ENCODE results near the gene CDT1.
A peak's percentile ranks its signal among the peaks of the same experiment; 100 is the strongest.
"Not testable (repeated sequence)": the region's sequence is repeated elsewhere in the genome, so short reads cannot be mapped to it uniquely, and the experiment has no call there.

The CDT1 gene

DNA sequence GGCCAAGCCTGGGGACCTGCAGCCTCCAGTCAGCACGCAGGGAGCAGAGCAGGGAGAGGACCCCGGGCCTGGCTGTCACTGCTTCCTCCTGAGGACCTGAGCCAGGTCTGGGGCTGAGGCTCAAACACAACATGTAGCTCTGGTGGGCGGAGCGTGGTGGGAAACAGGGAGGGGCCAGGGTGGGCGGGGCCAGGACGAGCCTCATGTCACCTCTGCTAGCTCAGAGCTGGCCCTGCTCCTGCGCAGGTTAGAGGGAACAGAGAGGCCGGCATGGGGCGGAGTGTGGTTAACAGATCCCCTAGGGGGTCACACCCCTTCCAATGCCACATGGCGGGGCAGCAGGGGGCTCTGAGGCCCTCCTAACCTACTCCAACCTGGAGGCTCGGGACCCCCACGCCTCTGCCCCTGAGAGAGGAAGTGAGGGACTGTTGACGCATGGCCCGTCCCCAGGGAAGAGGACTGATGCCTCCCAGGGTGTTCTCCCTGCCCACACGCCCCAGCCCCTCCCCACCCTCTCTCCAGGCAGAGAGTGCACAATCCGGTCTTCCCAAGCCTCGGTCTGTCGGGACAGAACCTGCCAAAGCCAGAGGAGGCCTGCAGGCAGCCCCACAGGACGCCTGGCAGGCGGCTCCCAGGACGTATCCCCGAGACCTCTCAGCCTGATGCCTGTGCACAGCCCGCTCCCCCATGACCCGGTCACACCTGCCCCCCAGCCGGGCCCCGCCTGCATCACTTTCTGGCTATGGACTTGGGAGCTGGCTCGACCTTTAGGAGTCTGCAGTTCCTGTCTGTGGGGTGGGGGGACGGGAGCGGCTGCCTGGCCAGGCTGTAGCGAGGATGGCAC is 33.8 kb upstream of the CDT1 start:
- DNase-seq, result no peak

DNA sequence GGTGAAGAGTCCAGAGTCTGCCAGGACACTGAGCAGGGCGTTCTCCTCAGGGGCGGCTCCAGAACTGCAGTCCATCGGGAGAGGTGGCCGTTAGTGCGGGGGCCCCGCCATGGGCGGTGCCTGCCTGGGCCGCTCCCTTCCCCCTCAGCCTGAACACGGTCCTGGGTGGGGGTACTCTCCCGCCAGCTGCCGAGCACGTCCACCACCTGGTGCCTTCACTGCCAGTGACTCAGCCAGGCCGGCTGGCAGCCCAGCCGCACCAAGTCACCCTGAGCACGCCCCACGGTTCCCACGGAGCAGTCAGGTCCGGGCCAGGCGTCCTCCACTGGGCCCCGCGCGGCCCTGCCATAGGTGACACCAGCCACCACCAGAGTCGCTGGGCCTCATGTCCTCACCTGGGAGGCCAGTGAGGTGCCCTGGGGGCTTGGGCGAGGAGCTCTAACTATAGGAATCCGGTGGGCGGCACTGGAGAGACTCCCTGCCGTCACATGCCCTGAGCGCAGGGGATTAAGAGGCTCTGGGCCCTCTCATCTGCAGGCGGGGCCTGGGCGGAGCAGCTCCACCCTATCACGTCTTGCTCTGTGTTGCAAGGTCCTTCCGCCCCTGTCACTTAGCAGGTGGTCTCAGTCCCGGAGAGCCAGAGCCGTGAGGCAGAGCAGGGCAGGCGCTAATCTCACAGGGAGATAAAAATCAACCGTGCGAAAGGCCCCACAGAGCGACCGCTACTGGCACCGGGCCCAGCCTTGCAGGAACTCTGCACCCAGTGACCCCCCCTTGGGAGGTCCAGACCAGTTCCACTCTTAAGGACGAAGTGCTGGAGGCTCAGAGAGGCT is 32.9 kb upstream of the CDT1 start:
- DNase-seq, result peak in 1 of 2 donors; percentile 32

DNA sequence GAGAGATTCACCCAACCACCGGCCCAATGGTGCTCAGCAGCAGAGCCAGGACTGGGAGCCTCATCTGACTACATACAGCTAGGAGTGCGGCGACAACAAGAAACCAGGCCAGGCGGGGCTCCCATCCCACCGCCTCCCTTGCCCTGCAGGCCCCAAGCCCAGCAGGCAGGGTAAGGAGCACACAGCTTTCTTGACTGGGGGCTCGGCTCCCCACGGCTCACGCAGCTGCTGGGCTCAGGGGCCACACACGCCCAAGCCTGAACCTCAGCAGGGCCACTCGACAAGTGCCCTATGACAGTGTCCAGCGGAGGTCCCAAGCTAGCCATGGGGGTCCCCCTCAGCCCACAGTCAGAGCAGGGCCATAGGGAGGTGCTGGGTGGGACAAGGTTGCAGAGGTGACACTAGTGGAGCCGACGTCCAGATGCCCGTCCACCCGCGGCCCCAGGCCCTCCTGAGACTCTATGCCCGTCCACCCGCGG is 32.3 kb upstream of the CDT1 start:
- no peak for DNase-seq

DNA sequence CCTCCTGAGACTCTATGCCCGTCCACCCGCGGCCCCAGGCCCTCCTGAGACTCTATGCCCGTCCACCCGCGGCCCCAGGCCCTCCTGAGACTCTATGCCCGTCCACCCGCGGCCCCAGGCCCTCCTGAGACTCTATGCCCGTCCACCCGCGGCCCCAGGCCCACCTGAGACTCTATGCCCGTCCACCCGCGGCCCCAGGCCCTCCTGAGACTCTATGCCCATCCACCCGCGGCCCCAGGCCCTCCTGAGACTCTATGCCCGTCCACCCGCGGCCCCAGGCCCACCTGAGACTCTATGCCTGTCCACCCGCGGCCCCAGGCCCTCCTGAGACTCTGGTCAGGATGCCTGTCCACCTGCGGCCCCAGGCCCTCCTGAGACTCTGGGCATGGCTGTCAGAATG is 31.8 kb upstream of the CDT1 start:
- not testable (repeated sequence) for DNase-seq

DNA sequence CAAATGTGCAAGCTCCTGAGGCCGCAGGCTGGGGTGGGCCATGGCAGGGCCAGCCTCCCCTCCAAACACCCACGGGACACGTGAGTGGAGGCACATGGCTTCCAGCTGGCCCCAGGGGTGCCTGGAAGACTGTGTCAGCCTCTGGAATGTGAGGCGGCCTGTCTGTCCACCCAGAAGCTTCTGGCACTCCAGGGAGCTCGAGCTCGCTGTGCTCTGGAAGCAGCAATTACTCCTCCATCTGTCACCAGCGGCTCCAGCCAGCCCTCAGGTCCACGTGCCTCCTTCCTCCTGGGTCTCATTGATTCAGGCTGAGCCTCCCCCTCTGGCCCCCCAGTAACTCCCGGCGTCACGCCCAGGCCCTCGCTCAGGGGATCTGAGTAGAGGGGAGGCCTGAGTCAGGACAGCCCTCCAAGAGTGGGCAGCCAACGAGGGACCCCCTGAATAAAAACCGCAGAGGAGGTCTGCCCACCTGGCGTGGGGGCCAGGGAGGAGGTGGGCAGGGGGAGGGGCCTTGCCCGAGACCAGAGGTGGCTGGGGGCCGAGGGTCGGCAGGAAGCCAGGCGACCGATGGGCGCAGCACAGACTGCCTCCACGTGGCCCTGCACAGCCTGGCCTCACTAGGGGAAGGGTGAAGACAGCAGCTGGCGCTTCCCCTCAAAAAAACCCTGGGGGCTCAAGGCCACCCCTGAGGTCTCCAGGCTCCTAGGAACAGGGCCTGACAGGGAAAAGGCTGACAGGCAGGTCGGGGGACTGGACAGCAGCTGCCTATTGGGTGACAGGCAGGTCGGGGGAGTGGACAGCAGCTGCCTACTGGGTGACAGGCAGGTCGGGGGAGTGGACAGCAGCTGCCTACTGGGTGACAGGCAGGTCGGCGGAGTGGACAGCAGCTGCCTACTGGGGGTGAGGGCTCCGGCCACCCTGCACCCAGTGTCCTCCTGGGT is 30.4 kb upstream of the CDT1 start:
- no peak for DNase-seq

DNA sequence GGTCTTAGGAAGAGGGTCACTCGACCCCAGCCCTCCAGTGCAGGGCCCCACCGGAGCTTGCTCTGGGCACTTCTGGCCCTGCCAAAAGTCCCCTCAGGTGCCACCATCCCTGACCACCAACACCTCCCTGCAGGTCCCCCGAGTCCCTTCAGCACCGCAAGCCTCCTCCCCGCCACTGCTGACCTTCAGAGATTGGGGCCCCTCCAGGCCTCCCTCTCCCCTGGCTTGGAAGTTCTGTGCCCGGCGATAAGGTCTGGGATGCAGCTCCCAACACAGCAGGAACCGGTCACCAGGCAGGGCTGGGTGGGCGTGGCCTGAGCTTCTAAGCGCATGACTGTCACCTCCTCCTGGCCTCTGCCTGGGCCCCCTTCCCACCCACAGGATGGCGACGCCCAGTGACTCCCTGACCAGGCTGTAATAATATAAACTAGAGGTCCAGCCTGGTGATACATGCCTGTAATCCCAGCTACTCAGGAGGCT is 29.7 kb upstream of the CDT1 start:
- DNase-seq, result peak; percentile 73 to 88

DNA sequence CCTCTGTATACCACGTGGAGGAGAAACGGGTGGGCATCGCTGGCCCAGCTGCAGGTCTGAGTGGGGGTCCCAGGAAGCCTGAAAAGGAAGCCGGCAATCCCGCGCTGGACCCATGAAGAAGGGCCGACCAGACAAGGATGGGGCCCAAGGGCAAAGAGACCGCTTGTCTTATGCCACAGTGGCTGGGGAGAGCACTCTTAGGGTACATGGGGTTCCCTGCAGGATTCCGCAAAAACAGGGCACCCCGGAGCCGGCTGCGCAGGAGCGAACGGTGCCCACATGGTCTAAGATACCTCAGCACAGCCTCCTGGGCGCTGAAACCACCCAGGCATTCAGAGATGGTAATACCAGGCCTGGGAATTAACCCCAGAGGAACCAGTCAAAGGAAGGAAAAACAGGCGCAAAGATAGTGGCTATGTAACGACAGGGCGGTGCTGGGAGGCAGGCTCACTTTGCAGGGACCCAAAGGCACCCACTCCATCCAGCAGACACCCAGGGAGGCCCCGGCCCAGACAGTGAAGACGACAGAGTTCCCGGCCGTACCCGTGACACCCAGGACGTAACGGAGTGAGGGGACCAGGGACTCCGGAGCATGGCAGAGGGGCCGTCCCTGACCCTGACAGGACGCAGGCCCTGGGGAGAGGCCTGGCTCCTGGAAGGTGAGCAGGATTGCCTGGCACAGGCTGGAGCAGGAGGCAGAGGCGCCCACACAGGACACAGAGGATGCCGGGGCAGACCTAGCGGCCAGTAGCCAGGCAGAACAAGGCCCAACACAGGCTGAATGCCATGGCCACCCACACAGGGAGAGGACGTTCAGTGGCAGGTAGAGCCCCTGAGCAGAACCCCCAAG is 28.8 kb upstream of the CDT1 start:
- no peak for DNase-seq

DNA sequence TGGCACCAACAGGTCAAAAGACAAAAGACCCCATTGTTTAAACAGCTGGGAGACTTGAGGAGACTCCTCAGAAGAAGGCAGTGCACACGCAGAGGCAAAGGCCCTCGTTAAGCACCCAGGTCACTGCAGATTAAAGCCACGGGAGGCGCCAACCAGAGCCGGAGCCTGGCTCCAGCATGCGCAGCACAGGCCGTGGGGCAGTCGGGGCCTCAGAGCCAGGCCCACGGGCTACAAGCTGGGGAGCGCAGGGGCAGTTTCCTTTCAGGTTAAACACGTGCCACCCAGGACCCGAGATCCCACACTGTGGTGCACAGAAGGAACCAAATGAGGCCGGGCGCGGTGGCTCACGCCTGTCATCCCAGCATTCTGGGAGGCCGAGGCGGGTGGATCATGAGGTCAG is 27.8 kb upstream of the CDT1 start:
- no peak for DNase-seq

DNA sequence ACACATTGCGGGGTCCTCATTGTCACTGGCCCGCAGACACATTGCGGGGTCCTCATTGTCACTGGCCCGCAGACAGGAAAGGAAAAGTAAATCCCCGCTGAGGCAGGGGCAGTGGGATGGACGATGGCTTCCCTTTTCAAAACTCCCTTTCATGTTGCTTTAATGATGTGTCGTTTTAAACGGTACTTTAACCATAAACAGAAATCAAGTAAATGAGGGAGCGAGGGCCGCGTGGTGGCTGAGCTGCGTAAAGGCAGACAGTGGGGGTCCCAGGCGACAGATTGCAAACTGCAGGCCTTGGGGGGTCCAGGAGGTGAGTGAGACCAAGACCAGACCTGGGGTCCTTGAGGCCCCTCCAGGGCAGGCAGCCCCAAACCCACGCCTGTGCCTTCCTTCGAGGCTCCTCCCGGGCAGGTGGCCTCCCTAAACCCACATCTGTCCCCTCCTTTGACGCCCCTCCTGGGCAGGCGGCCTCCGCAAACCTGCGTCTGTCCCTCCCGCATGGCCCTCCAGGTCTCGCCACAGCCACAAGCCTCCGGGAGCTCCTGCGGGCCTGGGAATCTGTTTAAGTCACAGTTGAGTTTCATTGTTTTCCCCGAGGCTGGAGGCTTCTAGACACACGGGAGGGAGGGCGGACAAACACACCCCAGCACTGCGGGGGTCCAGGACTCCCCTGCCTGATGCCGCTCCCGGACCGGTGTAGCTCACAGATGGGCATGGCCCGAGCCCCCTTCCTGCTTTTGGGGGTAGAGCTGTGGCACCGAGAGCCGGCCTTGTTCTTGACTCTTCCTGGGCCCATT is 25.9 kb upstream of the CDT1 start:
- DNase-seq, result no peak

DNA sequence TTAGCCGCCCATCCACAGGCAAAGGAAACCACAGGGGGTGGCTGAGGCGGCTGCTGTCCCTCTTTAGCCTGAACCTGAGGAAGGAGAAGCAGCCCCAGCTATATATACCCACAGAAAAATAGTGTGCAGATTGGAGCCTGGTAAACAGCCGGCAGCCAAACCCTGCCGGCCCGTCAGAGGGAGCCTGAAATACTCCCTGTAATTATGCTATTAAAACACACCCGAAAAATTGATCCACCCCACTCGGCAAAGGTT is 25.4 kb upstream of the CDT1 start:
- DNase-seq, result no peak

DNA sequence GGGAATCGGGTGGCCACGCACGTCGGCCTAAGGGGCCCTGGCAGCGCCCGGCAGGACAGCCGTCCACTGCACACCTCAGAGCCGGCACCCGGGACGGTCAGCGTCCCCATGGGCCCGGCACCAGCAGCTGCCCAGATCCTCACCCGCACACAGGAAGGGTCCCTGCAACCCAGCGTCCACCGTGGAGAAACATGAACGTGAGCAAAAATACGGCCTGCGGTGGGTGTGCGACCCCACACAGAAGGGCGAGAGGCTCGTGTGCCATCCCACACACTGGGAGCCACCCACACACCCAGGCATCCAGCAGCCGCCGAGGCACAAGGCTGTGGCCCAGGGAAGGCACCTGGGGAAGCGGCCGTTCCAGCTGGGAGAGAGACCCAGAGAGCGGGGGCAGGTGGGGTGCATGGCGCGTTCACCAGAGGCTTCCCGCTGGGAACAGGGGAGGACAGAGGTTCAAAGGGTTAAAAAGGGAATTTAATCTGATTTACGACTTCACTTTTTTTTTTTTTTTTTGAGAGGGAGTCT is 25.0 kb upstream of the CDT1 start:
- DNase-seq, result no peak

DNA sequence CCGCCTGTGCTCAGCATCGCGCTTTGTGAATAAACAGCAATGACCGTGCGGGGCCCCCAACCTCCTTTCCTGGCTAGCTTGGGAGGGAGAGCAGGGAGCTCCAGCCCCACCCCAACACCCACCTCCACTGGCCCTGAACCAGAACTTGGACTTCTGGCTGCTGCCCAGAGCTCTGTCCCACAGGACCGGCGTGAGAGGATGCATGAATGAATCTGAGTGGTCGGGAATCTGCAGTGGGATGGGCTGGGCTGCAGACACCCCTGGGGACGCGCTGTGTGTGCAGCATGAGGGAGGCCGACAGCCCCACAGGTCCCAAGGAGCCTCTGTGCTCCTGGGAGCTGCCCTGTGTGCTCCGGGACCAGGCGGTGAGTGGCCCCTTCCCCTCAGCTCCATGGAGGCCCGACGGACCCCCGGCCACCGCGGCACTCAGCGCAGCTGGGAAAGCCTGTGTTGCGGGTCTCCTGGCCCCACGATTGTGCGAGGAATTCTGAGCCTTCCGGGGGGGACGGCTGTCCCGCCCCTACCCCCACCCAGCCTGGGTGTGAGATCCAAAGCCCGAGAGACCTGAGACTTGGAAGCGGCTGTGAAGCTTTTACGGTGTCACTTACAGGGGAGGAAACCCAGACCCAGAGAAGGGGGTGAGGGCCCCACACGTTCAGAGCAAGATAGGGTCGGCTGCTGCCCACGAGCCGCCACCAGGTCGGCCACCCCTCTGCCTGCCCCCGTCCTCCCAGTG is 24.0 kb upstream of the CDT1 start:
- no peak for DNase-seq

DNA sequence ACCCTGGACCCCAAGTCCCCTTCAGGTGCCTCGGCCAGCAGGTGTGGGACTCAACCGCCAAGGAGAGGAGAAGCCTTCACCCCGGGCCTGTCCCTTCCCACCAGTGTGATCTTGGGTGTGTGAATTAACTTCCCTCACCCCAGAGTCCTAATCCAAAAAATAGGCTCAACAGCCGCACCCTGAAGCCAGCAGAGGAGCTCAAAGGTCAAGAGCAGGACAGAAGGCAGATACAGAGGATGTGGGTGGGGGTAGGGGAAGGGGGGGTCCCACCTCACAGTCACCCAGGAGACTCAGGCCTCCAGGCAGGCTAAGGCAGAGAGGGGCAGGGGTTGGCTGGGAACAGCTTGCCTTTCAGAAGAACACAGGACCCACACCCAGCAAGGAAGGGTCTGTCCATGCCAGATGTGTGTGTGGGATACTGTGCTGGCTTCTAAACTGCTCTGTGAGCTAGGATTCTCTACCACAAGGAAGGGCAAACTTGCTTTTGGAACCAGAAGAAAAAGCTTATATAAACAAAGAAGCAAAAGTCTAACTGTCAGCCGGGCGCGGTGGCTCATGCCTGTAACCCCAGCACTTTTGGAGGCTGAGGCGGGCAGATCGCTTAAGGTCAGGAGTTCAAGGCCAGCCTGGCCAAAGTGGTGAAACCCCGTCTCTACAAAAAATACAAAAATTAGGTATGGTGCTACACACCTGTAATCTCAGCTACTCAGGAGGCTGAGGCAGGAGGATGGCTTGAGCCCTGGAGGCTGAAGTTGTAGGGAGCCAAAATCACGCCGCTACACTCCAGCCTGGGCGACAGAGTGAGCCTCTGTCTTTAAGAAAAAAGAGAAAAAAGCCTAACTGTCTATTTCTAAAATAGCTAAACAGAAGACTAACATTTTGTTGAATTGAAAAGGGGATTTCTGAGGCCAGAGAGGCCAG is 23.2 kb upstream of the CDT1 start:
- no peak for DNase-seq

DNA sequence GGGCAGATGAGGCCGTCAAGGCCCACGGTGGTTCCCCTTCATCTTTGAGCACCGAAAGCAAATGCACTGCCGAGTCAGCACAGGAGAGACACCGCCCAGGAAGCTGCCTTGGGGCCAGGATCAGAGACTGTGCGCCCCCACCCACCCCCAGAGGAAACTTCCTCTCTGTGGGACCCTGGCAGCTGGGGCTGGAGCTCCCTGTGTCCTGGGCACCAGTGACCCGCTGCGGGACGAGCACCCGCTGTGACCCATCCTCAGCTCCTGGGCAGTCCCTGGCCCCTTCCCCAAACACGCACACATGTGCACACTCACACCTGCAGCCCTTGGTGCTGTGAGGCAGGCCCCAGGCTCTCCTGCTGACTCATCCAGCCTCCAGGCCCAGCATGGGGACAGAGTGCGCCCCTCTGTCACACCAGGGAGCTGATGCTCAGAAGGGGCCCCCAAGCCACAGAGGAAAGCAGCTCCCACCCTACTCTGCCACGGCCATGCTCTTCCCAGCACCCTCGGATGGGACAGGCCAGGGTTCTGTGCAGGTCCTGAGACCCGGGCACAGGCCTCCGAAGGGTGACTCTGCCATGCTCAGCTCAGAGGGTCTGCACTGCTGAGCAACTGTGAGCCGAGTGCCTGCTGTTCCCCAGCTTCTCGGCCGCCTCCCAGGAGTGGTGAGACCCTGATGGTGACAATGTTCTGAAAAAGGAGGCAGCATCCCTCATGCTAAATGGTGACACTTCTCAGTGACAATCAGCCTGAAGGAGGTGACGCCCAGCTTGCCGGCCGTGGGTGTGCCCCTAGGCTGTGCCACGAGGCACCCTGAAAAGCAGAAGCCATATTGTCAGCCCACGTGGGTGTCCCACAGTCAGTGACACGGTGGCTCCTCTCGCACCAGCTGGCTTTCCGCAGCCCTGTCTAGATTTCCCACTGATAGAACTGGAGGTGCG is 22.2 kb upstream of the CDT1 start:
- DNase-seq, result peak; percentile 92 to 95

DNA sequence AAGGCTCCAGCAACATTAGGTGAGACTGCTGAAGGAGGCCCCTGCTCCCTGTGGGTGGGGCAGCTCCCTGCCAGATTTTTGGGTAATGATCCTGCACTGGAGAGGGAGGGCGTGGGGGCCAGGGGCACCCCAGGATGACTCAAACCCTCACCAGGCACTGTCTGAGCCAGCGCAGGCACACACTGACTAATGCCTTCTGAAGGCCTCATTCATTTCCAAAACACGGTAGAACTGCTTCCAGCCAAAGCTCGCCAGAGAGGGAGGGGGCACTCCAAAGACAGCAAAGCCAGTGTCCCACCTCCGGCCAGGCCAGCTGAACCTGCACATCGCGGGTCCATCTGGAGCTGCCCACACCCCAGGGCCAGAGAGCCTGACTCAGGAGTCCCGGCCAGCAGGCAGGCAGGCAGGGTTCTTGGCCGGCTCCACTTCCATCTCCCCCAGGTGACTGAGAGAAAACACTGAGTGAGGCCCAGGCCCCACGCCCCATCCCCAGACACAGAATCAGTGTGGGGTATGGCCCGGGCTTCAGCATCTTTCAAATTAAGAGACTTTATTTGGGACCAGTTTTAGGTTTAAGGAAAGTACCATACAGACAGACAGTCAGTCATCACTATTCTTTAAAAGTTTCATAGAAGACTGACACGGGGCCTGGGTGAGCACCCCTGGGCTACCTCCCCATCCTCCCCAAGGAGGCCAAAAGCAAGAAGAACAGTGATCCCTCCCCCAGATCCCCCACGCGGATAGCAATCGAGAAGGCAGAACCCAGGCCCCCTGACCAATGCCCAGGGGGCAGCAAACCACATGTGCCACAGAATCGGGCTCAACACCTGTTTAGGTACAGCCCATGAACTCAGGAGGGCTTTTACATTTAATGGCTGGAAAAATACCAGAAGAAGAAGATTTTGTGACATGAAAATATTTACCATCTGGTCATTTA is 20.9 kb upstream of the CDT1 start:
- DNase-seq, result peak; percentile 60 to 82

DNA sequence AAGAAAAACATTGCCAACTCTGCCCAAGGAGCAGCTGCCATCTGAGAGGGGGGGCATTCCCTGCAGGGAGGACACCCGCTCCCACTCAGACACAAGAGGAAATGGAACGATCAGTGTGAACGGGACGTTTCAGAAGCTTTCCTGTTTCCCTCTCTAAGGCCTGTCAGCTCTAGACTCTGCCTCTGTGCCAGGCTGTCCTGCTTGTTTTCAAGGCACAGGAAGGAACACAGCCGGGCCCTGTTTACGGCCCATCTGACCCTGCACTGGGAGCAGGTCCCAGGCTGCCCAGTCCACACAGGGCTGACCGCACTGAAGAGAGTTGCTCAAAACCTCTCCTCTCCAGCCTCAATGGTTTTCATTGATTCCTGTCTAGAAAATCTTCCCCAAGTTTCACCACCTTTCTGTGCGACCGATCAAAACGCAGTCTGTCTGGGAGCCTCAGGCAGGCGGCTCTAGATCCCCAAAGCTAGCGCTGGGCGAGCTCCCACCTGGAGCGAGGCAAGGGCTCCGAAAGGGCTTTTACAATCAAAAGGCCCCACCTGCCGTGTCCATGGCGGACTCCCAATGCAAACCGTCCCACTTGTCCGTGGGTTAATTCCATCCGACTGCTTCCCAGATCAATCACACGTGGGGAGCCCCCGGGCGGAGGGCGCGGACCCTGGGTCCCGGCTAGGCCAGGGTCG is 20.1 kb upstream of the CDT1 start:
- DNase-seq, result peak in 1 of 2 donors; percentile 65

Measured in inflammatory macrophage treated with lipopolysaccharide for 1 hour (primary cell).